GM23248 (cell line): ENCODE measurements around the gene OPTN.

Source experiments
- EZH2 ChIP-seq: fragments of 200-600 bp; sonication (generic); IDR thresholded peaks from 2 replicates; pipeline ENCODE4 v1.6.1; 2018; ENCODE audit warnings: antibody characterized with exemption, mild to moderate bottlenecking; ENCODE audit not compliant: insufficient read depth, poor library complexity, severe bottlenecking
- EZH2phosphoT487 ChIP-seq: fragments of 200-600 bp; sonication (generic); IDR thresholded peaks from 2 replicates; pipeline ENCODE4 v1.6.1; 2018; ENCODE audit warnings: antibody characterized with exemption, moderate library complexity, mild to moderate bottlenecking, low read depth; ENCODE audit not compliant: insufficient read depth

- TF ChIP-seq EZH2: no peak
- no peak for TF ChIP-seq EZH2phosphoT487
These were observed 40.7 kb downstream of the OPTN start for GRCh38 chr10:13140627-13141190.
